ENCODE data around the gene P4HA2.
A peak's percentile ranks its signal among the peaks of the same experiment; 100 is the strongest.

P4HA2 gene

GRCh38 chr5:132243366-132243977, 15.8 kb upstream of the P4HA2 start:
- Mint-ChIP-seq H3K36me3 (peaks cover 14% of the 10 kb centered on the region), H3K4me1 (ENCODE audit: low read depth) (no peaks in the 10 kb centered on the region), H3K4me3 (no peak overlapping the region), H3K27ac (no peak overlapping the region), H3K9me3 (ENCODE audit: low read depth) (peaks cover 22% of the 10 kb centered on the region), H3K27me3 (peaks cover 2% of the 10 kb centered on the region)

GRCh38 chr5:132239776-132240175, 12.1 kb upstream of the P4HA2 start:
- Mint-ChIP-seq H3K27me3 (peaks cover 2% of the 10 kb centered on the region), H3K27ac (no peak overlapping the region), H3K4me3 (no peak overlapping the region), H3K4me1 (ENCODE audit: low read depth) (no peaks in the 10 kb centered on the region), H3K9me3 (ENCODE audit: low read depth) (peaks cover 14% of the 10 kb centered on the region), H3K36me3 (peaks cover 9% of the 10 kb centered on the region)

- no peak overlapping the region for H3K4me3 Mint-ChIP-seq
- H3K36me3 Mint-ChIP-seq: peaks cover 7% of the 10 kb centered on the region
- no peak overlapping the region for H3K27ac Mint-ChIP-seq
- peaks cover 2% of the 10 kb centered on the region for H3K27me3 Mint-ChIP-seq
- no peaks in the 10 kb centered on the region for H3K4me1 Mint-ChIP-seq (ENCODE audit: low read depth)
- peaks cover 7% of the 10 kb centered on the region for H3K9me3 Mint-ChIP-seq (ENCODE audit: low read depth)
These were observed 11.3 kb upstream of the P4HA2 start for GRCh38 chr5:132238901-132239500.

GRCh38 chr5:132238169-132238744, 10.6 kb upstream of the P4HA2 start:
- H3K27ac Mint-ChIP-seq: no peak overlapping the region
- peaks cover 7% of the 10 kb centered on the region for H3K9me3 Mint-ChIP-seq (ENCODE audit: low read depth)
- no peaks in the 10 kb centered on the region for H3K4me1 Mint-ChIP-seq (ENCODE audit: low read depth)
- no peak overlapping the region for H3K4me3 Mint-ChIP-seq
- peaks cover 3% of the 10 kb centered on the region for H3K36me3 Mint-ChIP-seq
- peaks cover 2% of the 10 kb centered on the region for H3K27me3 Mint-ChIP-seq

- peaks cover 1% of the 10 kb centered on the region for H3K27me3 Mint-ChIP-seq
- no peaks in the 10 kb centered on the region for H3K36me3 Mint-ChIP-seq
- H3K4me3 Mint-ChIP-seq: no peak overlapping the region
- no peak overlapping the region for H3K27ac Mint-ChIP-seq
- peaks cover 7% of the 10 kb centered on the region for H3K9me3 Mint-ChIP-seq (ENCODE audit: low read depth)
- no peaks in the 10 kb centered on the region for H3K4me1 Mint-ChIP-seq (ENCODE audit: low read depth)
These were observed 10.0 kb upstream of the P4HA2 start for GRCh38 chr5:132237670-132238069.

- H3K27ac Mint-ChIP-seq: no peak overlapping the region
- peaks cover 2% of the 10 kb centered on the region for H3K27me3 Mint-ChIP-seq
- H3K4me1 Mint-ChIP-seq (ENCODE audit: low read depth): no peaks in the 10 kb centered on the region
- no peaks in the 10 kb centered on the region for H3K36me3 Mint-ChIP-seq
- H3K9me3 Mint-ChIP-seq (ENCODE audit: low read depth): peaks cover 7% of the 10 kb centered on the region
- H3K4me3 Mint-ChIP-seq: no peak overlapping the region
These were observed 9.5 kb upstream of the P4HA2 start for GRCh38 chr5:132237141-132237540.

GRCh38 chr5:132235340-132235739, 7.7 kb upstream of the P4HA2 start:
- Mint-ChIP-seq H3K36me3 (no peaks in the 10 kb centered on the region), H3K27ac (no peak overlapping the region), H3K27me3 (peaks cover 7% of the 10 kb centered on the region), H3K4me3 (no peak overlapping the region), H3K4me1 (ENCODE audit: low read depth) (no peaks in the 10 kb centered on the region), H3K9me3 (ENCODE audit: low read depth) (no peaks in the 10 kb centered on the region)

- Mint-ChIP-seq H3K9me3 (ENCODE audit: low read depth) (no peaks in the 10 kb centered on the region), H3K27ac (no peak overlapping the region), H3K4me1 (ENCODE audit: low read depth) (peaks cover 3% of the 10 kb centered on the region), H3K27me3 (peaks cover 10% of the 10 kb centered on the region), H3K4me3 (no peak overlapping the region), H3K36me3 (no peaks in the 10 kb centered on the region)
These were observed 7.0 kb upstream of the P4HA2 start for GRCh38 chr5:132234684-132235062.

GRCh38 chr5:132233811-132234683, 6.4 kb upstream of the P4HA2 start:
- Mint-ChIP-seq H3K4me1 (ENCODE audit: low read depth) (peaks cover 5% of the 10 kb centered on the region), H3K9me3 (ENCODE audit: low read depth) (no peaks in the 10 kb centered on the region), H3K27ac (no peak overlapping the region), H3K27me3 (peaks cover 16% of the 10 kb centered on the region), H3K4me3 (no peak overlapping the region), H3K36me3 (no peaks in the 10 kb centered on the region)

GRCh38 chr5:132233081-132233480, 5.4 kb upstream of the P4HA2 start:
- no peaks in the 10 kb centered on the region for H3K36me3 Mint-ChIP-seq
- H3K4me1 Mint-ChIP-seq (ENCODE audit: low read depth): peaks cover 6% of the 10 kb centered on the region
- no peak overlapping the region for H3K4me3 Mint-ChIP-seq
- H3K27ac Mint-ChIP-seq: no peak overlapping the region
- H3K27me3 Mint-ChIP-seq: peaks cover 19% of the 10 kb centered on the region
- H3K9me3 Mint-ChIP-seq (ENCODE audit: low read depth): no peaks in the 10 kb centered on the region

- H3K4me1 Mint-ChIP-seq (ENCODE audit: low read depth): peaks cover 6% of the 10 kb centered on the region
- peaks cover 19% of the 10 kb centered on the region for H3K27me3 Mint-ChIP-seq
- no peak overlapping the region for H3K4me3 Mint-ChIP-seq
- H3K36me3 Mint-ChIP-seq: no peaks in the 10 kb centered on the region
- no peak overlapping the region for H3K27ac Mint-ChIP-seq
- H3K9me3 Mint-ChIP-seq (ENCODE audit: low read depth): no peaks in the 10 kb centered on the region
These were observed 4.8 kb upstream of the P4HA2 start for GRCh38 chr5:132232465-132232864.

- Mint-ChIP-seq H3K27ac (no peak overlapping the region), H3K4me3 (no peak overlapping the region), H3K36me3 (no peaks in the 10 kb centered on the region), H3K27me3 (peaks cover 23% of the 10 kb centered on the region), H3K9me3 (ENCODE audit: low read depth) (no peaks in the 10 kb centered on the region), H3K4me1 (ENCODE audit: low read depth) (peaks cover 11% of the 10 kb centered on the region)
These were observed 3.2 kb upstream of the P4HA2 start for GRCh38 chr5:132230871-132231270.

GRCh38 chr5:132229236-132229635, 1.6 kb upstream of the P4HA2 start:
- Mint-ChIP-seq H3K27me3 (peaks cover 23% of the 10 kb centered on the region), H3K36me3 (no peaks in the 10 kb centered on the region), H3K9me3 (ENCODE audit: low read depth) (no peaks in the 10 kb centered on the region), H3K4me1 (ENCODE audit: low read depth) (peaks cover 21% of the 10 kb centered on the region), H3K4me3 (peak overlapping the region; percentile 56), H3K27ac (no peak overlapping the region)

- Mint-ChIP-seq H3K4me3 (peak overlapping the region; percentile 56), H3K9me3 (ENCODE audit: low read depth) (no peaks in the 10 kb centered on the region), H3K27ac (no peak overlapping the region), H3K27me3 (peaks cover 23% of the 10 kb centered on the region), H3K36me3 (no peaks in the 10 kb centered on the region), H3K4me1 (ENCODE audit: low read depth) (peaks cover 21% of the 10 kb centered on the region)
These were observed 785 bp upstream of the P4HA2 start for GRCh38 chr5:132228241-132229035.

GRCh38 chr5:132227235-132227484, 493 bp downstream of the P4HA2 start:
- Mint-ChIP-seq H3K27me3 (peaks cover 21% of the 10 kb centered on the region), H3K4me3 (peak overlapping the region; percentile 70), H3K36me3 (no peaks in the 10 kb centered on the region), H3K27ac (no peak overlapping the region), H3K9me3 (ENCODE audit: low read depth) (no peaks in the 10 kb centered on the region), H3K4me1 (ENCODE audit: low read depth) (peaks cover 21% of the 10 kb centered on the region)

All from activated naive CD8-positive, alpha-beta T cell (primary cell).